H1 (cell line): ENCODE measurements around the gene SYNPO. TPM values are rescaled to one million over a fixed set of nuclear protein-coding genes. Genes with fewer than 3 reads are reported as not detected.
A peak's percentile ranks its signal among the peaks of the same experiment; 100 is the strongest.

Source experiments
- CTCF ChIA-PET: fragments of 300-600 bp; sonication (Branson Sonifier 250); formaldehyde crosslinking; loops from one replicate; lab custom pipeline; 2021; ENCODE audit not compliant: partially characterized antibody; lab: Charles Lee
- POLR2A ChIA-PET: fragments of 300-600 bp; sonication (Branson Sonifier 250); formaldehyde crosslinking; loops from one replicate; lab custom pipeline; 2021; ENCODE audit warnings: inconsistent platforms; ENCODE audit not compliant: partially characterized antibody; lab: Charles Lee
- DNase-seq, 2 experiments: peaks; one replicate each; pipeline versions ENCODE4 v3.0.0 to v3.0.0-alpha.2; 2010 to 2022; ENCODE audit warnings: low spot score in 2 of 2, low read depth in 1 of 2, mixed read lengths in 1 of 2
- FAIRE-seq: peaks from 2 replicates; lab custom pipeline; 2011; peaks lifted over from hg19 to GRCh38; lab: Jason Lieb, UNC
- H2AFZ ChIP-seq: 2 replicates; pipeline ENCODE4 v1.8.1; 2012; ENCODE audit warnings: low read length, inconsistent platforms
- H2AK5ac ChIP-seq: 2 replicates; pipeline ENCODE4 v1.6.1; 2013; ENCODE audit warnings: low read depth, low read length
- H2BK120ac ChIP-seq: replicated peaks from 2 replicates; pipeline ENCODE3; 2013; ENCODE audit warnings: low read depth, low read length, inconsistent platforms
- H2BK12ac ChIP-seq: 2 replicates; pipeline ENCODE4 v1.6.1; 2013; ENCODE audit warnings: low read depth, low read length
- H2BK15ac ChIP-seq: 2 replicates; pipeline ENCODE4 v1.6.1; 2013; ENCODE audit warnings: low read length
- H2BK20ac ChIP-seq: 2 replicates; pipeline ENCODE4 v1.6.1; 2013; ENCODE audit warnings: low read length
- H2BK5ac ChIP-seq: 2 replicates; pipeline ENCODE4 v1.6.1; 2013; ENCODE audit warnings: low read depth, low read length
- H3K14ac ChIP-seq: 2 replicates; pipeline ENCODE4 v1.6.1; 2013; ENCODE audit warnings: inconsistent platforms; ENCODE audit not compliant: insufficient read length
- H3K18ac ChIP-seq: 2 replicates; pipeline ENCODE4 v1.6.1; 2013; ENCODE audit warnings: low read length; ENCODE audit errors: extremely low read depth
- H3K23ac ChIP-seq: 2 replicates; pipeline ENCODE4 v1.6.1; 2013; ENCODE audit warnings: inconsistent platforms; ENCODE audit not compliant: insufficient read length
- H3K23me2 ChIP-seq: 2 replicates; pipeline ENCODE4 v1.6.1; 2013; ENCODE audit warnings: low read depth, low read length
- H3K27ac ChIP-seq: 2 replicates; pipeline ENCODE4 v1.6.1; 2011; ENCODE audit warnings: low read depth, low read length, inconsistent platforms
- H3K27me3 ChIP-seq, 4 experiments: replicated peaks in 1 of 4; 1 replicate in 1 of 4; 2 replicates in 3 of 4; pipeline versions ENCODE4 v1.6.1 to v1.8.1; 2011 to 2013; ENCODE audit warnings: low read length in 3 of 4, mild to moderate bottlenecking in 3 of 4, inconsistent platforms in 2 of 4, mixed read lengths in 2 of 4, moderate library complexity in 1 of 4; ENCODE audit not compliant: control insufficient read depth in 3 of 4, insufficient read depth in 3 of 4; ENCODE audit errors: extremely low read depth in 1 of 4
- H3K36me3 ChIP-seq, 4 experiments: 2 replicates each; pipeline versions ENCODE4 v1.6.1 to v1.8.1; 2011 to 2013; ENCODE audit warnings: mild to moderate bottlenecking in 4 of 4, low read length in 3 of 4, moderate library complexity in 2 of 4, control low read depth in 1 of 4, inconsistent platforms in 1 of 4; ENCODE audit not compliant: insufficient read depth in 4 of 4, control insufficient read depth in 2 of 4
- H3K4ac ChIP-seq: replicated peaks from 2 replicates; pipeline ENCODE3; 2013; ENCODE audit warnings: low read length, low read depth, mixed read lengths, inconsistent platforms; ENCODE audit not compliant: insufficient read length
- H3K4me1 ChIP-seq, 4 experiments: replicated peaks in 1 of 4; 1 replicate in 1 of 4; 2 replicates in 3 of 4; pipeline versions ENCODE4 v1.6.1 to v1.8.1; 2011 to 2013; ENCODE audit warnings: low read length in 3 of 4, inconsistent platforms in 2 of 4, mixed read lengths in 1 of 4; ENCODE audit not compliant: insufficient read depth in 4 of 4, control insufficient read depth in 3 of 4
- H3K4me2 ChIP-seq, 2 experiments: 2 replicates each; pipeline versions ENCODE4 v1.6.1 to v1.8.1; 2011 to 2013; ENCODE audit warnings: low read depth in 2 of 2, low read length in 2 of 2, control low read depth in 1 of 2, inconsistent platforms in 1 of 2, mild to moderate bottlenecking in 1 of 2; ENCODE audit not compliant: insufficient read depth in 1 of 2
- H3K4me3 ChIP-seq, 4 experiments: fragments of 200-600, 300-600 bp in 1 of 4; sonication (generic), shearing (Covaris generic), sonication (Bioruptor Twin) in 1 of 4; 2 replicates each; pipeline versions ENCODE4 v1.5.1 to v1.8.1; 2011 to 2016; ENCODE audit warnings: low read length in 4 of 4, low read depth in 3 of 4, control low read depth in 2 of 4, inconsistent platforms in 2 of 4, mild to moderate bottlenecking in 2 of 4, mixed read lengths in 1 of 4, moderate library complexity in 1 of 4; ENCODE audit not compliant: insufficient read depth in 2 of 4; ENCODE audit errors: extremely low read depth in 1 of 4
- H3K56ac ChIP-seq: replicated peaks from 2 replicates; pipeline ENCODE3; 2013; ENCODE audit warnings: low read depth, mild to moderate bottlenecking, mixed read lengths, low read length, inconsistent platforms; ENCODE audit not compliant: insufficient read length
- H3K79me1 ChIP-seq: 2 replicates; pipeline ENCODE4 v1.6.1; 2013; ENCODE audit warnings: low read depth, low read length, control low read depth
- H3K79me2 ChIP-seq, 2 experiments: 2 replicates each; pipeline versions ENCODE4 v1.6.1 to v1.8.1; 2012 to 2013; ENCODE audit warnings: low read length in 2 of 2, mild to moderate bottlenecking in 2 of 2, inconsistent platforms in 1 of 2; ENCODE audit not compliant: insufficient read depth in 2 of 2, control insufficient read depth in 1 of 2
- H3K9ac ChIP-seq, 4 experiments: replicated peaks in 1 of 4; 1 replicate in 1 of 4; 2 replicates in 3 of 4; pipeline versions ENCODE4 v1.6.1 to v1.8.1; 2011 to 2013; ENCODE audit warnings: low read depth in 3 of 4, low read length in 3 of 4, control low read depth in 2 of 4, mild to moderate bottlenecking in 2 of 4, moderate library complexity in 2 of 4, inconsistent platforms in 1 of 4; ENCODE audit errors: extremely low read depth in 1 of 4
- H3K9me3 ChIP-seq, 2 experiments: 2 replicates each; pipeline versions ENCODE4 v1.6.1 to v1.8.1; 2012 to 2013; ENCODE audit warnings: mild to moderate bottlenecking in 2 of 2, moderate library complexity in 2 of 2, control low read depth in 1 of 2, inconsistent platforms in 1 of 2, low read depth in 1 of 2, low read length in 1 of 2, mixed read lengths in 1 of 2; ENCODE audit not compliant: insufficient read depth in 2 of 2
- H4K20me1 ChIP-seq, 2 experiments: replicated peaks in 1 of 2; 2 replicates each; pipeline versions ENCODE3 to v1.8.1; 2011 to 2013; ENCODE audit warnings: inconsistent platforms in 2 of 2, low read length in 2 of 2, mild to moderate bottlenecking in 1 of 2; ENCODE audit not compliant: insufficient read depth in 2 of 2, control insufficient read depth in 1 of 2
- H4K5ac ChIP-seq: 2 replicates; pipeline ENCODE4 v1.6.1; 2013; ENCODE audit warnings: low read length, low read depth, mixed read lengths, inconsistent platforms; ENCODE audit not compliant: insufficient read length
- H4K8ac ChIP-seq: 2 replicates; pipeline ENCODE4 v1.8.0; 2013; ENCODE audit warnings: mild to moderate bottlenecking, moderate library complexity, low read length, inconsistent platforms; ENCODE audit not compliant: insufficient read depth; ENCODE audit errors: extremely low read depth
- H4K91ac ChIP-seq: replicated peaks from 2 replicates; pipeline ENCODE3; 2013; ENCODE audit warnings: low read length, mixed read lengths, inconsistent platforms; ENCODE audit not compliant: insufficient read length
- CBX8 ChIP-seq: fragments of 300-800, 300-1000 bp; sonication (generic); IDR thresholded peaks from 2 replicates; pipeline ENCODE4 v1.7.1; 2016; ENCODE audit warnings: low read depth, low read length, borderline replicate concordance
- POU5F1 ChIP-seq: IDR thresholded peaks from 2 replicates; pipeline ENCODE4 v1.6.1; 2011; ENCODE audit warnings: low read depth, mild to moderate bottlenecking, low read length, moderate library complexity
- WGBS, 2 experiments: shearing (Covaris generic) in 1 of 2; methylation state at CpG; one replicate each; pipeline versions ENCODE4 v1.1.6 to v1.1.7; 2013 to 2015; ENCODE audit warnings: low lambda C conversion rate in 2 of 2, mixed read lengths in 2 of 2, inconsistent platforms in 1 of 2, low coverage in 1 of 2, missing lambda C conversion rate in 1 of 2; ENCODE audit not compliant: insufficient replicate concordance in 2 of 2, insufficient coverage in 1 of 2, insufficient read length in 1 of 2; ENCODE audit errors: extremely low coverage in 1 of 2, missing lambda C conversion rate in 1 of 2; 5-methylcytosine and 5-hydroxymethylcytosine counted together
- polyA plus RNA-seq, 7 experiments: library from polyadenylated mRNA; depleted of rRNA in 3 of 7; stranded (reverse) in 5 of 7; unstranded in 2 of 7; fragments of >200 nt in 5 of 7; fragments of 200-250 nt in 2 of 7; gene quantifications; 1 replicate in 5 of 7; 2 replicates in 1 of 7; 4 replicates in 1 of 7; pipeline versions ENCODE4 v1.2.1 to v1.2.3, GENCODE V29; 2011 to 2013; ENCODE audit warnings: missing spikeins in 2 of 7, mixed read lengths in 2 of 7
- total RNA-seq: library from RNA; stranded (reverse); fragmentation: NEBNext Ultra II Directional; extraction: Animal tissue kit (Norgen Biotek cat#: 25700); gene quantifications from 2 replicates; pipeline ENCODE4 v1.2.1, GENCODE V29; 2021
- TF ChIP-seq, protein P1 (sequence below): IDR thresholded peaks from 2 replicates; pipeline ENCODE4 v1.6.1; 2012; ENCODE audit warnings: low read length, inconsistent platforms

Gene SYNPO
- total and polyA plus RNA-seq, 2 of the 8 experiments (the other 6 are each of a cell fraction or from before 2014, with no cell fraction given): 2.3 TPM

DNA sequence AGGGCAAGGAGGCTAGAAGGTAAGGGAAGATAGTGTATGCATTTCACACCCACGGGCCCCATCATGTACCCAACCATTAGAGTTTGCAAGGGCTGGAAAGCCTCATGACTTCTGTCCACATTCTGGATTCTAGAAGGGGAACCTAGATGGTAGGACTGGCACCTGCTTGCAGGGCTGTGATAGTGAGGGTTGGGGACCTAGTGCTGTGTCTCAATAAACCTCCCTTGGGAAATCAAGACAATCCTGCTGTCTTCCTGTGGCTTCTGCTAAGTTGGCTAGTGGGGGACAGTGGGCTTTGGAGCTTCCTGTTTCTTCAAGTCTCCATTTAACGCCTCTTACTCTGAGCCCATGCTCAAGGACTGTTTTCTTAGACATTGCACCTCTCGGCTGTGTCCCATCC is 43.6 kb upstream of the SYNPO start:
- no peak overlapping the region for H2BK5ac ChIP-seq
- no peaks in the 10 kb centered on the region for H3K23me2 ChIP-seq
- WGBS, 2 experiments: 88% methylated on average over 3 of the region's 3 CpGs; no CpG with 5 or more reads in 1 of the 2 experiments
- no peak overlapping the region for H3K4ac ChIP-seq
- no peak overlapping the region for H3K4me3 ChIP-seq
- no peak overlapping the region for H4K91ac ChIP-seq
- H2AFZ ChIP-seq: no peak overlapping the region
- H2BK12ac ChIP-seq: no peak overlapping the region
- H3K36me3 ChIP-seq: no peaks in the 10 kb centered on the region
- no peak overlapping the region for H3K14ac ChIP-seq
- H3K27ac ChIP-seq: no peak overlapping the region
- FAIRE-seq (no peak), DNase-seq (no peak)
- no peak overlapping the region for H3K18ac ChIP-seq
- H3K4me2 ChIP-seq: no peak overlapping the region
- TF ChIP-seq, protein P1, sequence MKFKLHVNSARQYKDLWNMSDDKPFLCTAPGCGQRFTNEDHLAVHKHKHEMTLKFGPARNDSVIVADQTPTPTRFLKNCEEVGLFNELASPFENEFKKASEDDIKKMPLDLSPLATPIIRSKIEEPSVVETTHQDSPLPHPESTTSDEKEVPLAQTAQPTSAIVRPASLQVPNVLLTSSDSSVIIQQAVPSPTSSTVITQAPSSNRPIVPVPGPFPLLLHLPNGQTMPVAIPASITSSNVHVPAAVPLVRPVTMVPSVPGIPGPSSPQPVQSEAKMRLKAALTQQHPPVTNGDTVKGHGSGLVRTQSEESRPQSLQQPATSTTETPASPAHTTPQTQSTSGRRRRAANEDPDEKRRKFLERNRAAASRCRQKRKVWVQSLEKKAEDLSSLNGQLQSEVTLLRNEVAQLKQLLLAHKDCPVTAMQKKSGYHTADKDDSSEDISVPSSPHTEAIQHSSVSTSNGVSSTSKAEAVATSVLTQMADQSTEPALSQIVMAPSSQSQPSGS: no peak
- TF ChIP-seq POU5F1 (no peak), CBX8 (no peak)
- H4K8ac ChIP-seq: no peak overlapping the region
- no peak overlapping the region for H3K23ac ChIP-seq
- H3K79me1 ChIP-seq: no peaks in the 10 kb centered on the region
- H2BK15ac ChIP-seq: 0 out of 2 replicates have a peak overlapping the region, but pooled peaks have one; percentile 46
- H4K20me1 ChIP-seq: no peaks in the 10 kb centered on the region
- no peak overlapping the region for H2BK20ac ChIP-seq
- POLR2A ChIA-PET: interaction anchor here (1.1 kb wide), 1 partner anchor 11 kb away, joined by 3 read pairs; no protein-coding TSS in a partner anchor
- no peaks in the 10 kb centered on the region for H3K27me3 ChIP-seq
- no peak overlapping the region for H3K56ac ChIP-seq
- no peak overlapping the region for H3K9ac ChIP-seq
- H3K4me1 ChIP-seq: no peaks in the 10 kb centered on the region; a peak in 1 of 7 replicates
- CTCF ChIA-PET: interaction anchor here (0.6 kb wide), 1 partner anchor 12 kb away, joined by 3 read pairs; no protein-coding TSS in a partner anchor
- no peaks in the 10 kb centered on the region for H3K9me3 ChIP-seq
- H4K5ac ChIP-seq: no peak overlapping the region
- no peaks in the 10 kb centered on the region for H3K79me2 ChIP-seq
- H2AK5ac ChIP-seq: no peak overlapping the region
- no peak overlapping the region for H2BK120ac ChIP-seq
